Panc1 (cell line): ENCODE measurements around the gene LTBP3. TPM values are rescaled to one million over a fixed set of nuclear protein-coding genes. Genes with fewer than 3 reads are reported as not detected.

Experiments used
- ATAC-seq: fragments of 200-7000 bp; cut with Tn5 transposase; 2 replicates; pipeline ENCODE4 v1.9.1; 2020; ENCODE audit warnings: mild to moderate bottlenecking, moderate library complexity
- BruUV-seq: library from RNA; stranded (reverse); fragments of 400-500 nt; replicated peaks from 2 replicates; lab custom pipeline; 2021; lab: Mats Ljungman, UMichigan
- CTCF ChIA-PET: fragments of 300-600 bp; sonication (Branson Sonifier 250); formaldehyde crosslinking; loops from one replicate; lab custom pipeline; 2022; ENCODE audit warnings: antibody characterized with exemption; lab: Charles Lee
- POLR2A ChIA-PET: fragments of 300-600 bp; sonication (Branson Sonifier 250); formaldehyde crosslinking; loops from one replicate; lab custom pipeline; 2022; ENCODE audit warnings: antibody characterized with exemption; lab: Charles Lee
- DNase-seq: peaks from one replicate; pipeline ENCODE4 v3.0.0-alpha.2; 2010; ENCODE audit warnings: low read depth, low spot score
- H3K27ac ChIP-seq: 2 replicates; pipeline ENCODE4 v1.5.1; 2011; ENCODE audit warnings: mild to moderate bottlenecking, low read length, inconsistent platforms
- H3K27me3 ChIP-seq: fragments of 200-500 bp; sonication (Bioruptor generic); 2 replicates; pipeline ENCODE4 v1.6.0; 2014; ENCODE audit warnings: low read length, inconsistent platforms; ENCODE audit not compliant: control insufficient read depth, insufficient read depth
- H3K36me3 ChIP-seq: fragments of 200-500 bp; sonication (Bioruptor generic); 2 replicates; pipeline ENCODE4 v1.5.1; 2014; ENCODE audit warnings: inconsistent platforms, mild to moderate bottlenecking, low read length, moderate library complexity; ENCODE audit not compliant: control insufficient read depth, insufficient read depth
- H3K4me1 ChIP-seq: 2 replicates; pipeline ENCODE4 v1.5.1; 2011; ENCODE audit warnings: inconsistent platforms, mild to moderate bottlenecking, low read length, moderate library complexity; ENCODE audit not compliant: control insufficient read depth, insufficient read depth
- H3K4me3 ChIP-seq, 2 experiments: 2 replicates each; pipeline ENCODE4 v1.5.1; 2011 to 2012; ENCODE audit warnings: low read depth in 2 of 2, low read length in 2 of 2, mild to moderate bottlenecking in 2 of 2, inconsistent platforms in 1 of 2, moderate library complexity in 1 of 2
- H3K9me3 ChIP-seq: fragments of 200-500 bp; sonication (Bioruptor generic); 2 replicates; pipeline ENCODE4 v1.5.1; 2014; ENCODE audit warnings: low read depth, mild to moderate bottlenecking, inconsistent platforms, low read length, moderate library complexity; ENCODE audit not compliant: control insufficient read depth, insufficient read depth
- POLR2AphosphoS5 ChIP-seq: IDR thresholded peaks from 2 replicates; pipeline ENCODE4 v1.6.1; 2012; ENCODE audit warnings: mild to moderate bottlenecking, low read depth, low read length, moderate library complexity
- REST ChIP-seq, 2 experiments: IDR thresholded peaks; 2 replicates each; pipeline ENCODE4 v1.6.1; 2011 to 2012; ENCODE audit warnings: low read depth in 2 of 2, control low read depth in 1 of 2, low read length in 1 of 2, mild to moderate bottlenecking in 1 of 2, moderate library complexity in 1 of 2; ENCODE audit not compliant: insufficient read depth in 1 of 2
- SIN3A ChIP-seq: IDR thresholded peaks from 2 replicates; pipeline ENCODE4 v1.6.1; 2012; ENCODE audit warnings: low read depth, mild to moderate bottlenecking, low read length, moderate library complexity, borderline replicate concordance; ENCODE audit not compliant: insufficient read depth
- TCF7L2 ChIP-seq: IDR thresholded peaks from 2 replicates; pipeline ENCODE4 v1.6.1; 2011; ENCODE audit warnings: mild to moderate bottlenecking, low read depth, low read length, inconsistent platforms
- in situ Hi-C: cut with HindIII; loops from 2 replicates; pipeline ENCODE4 v1.10.0; 2016; ENCODE audit warnings: low sequenced_read_pairs, low pct_unique_long_range_greater_than_20kb
- intact Hi-C: fragments of 100-400 bp; cut with micrococcal nuclease; formaldehyde crosslinking; loops from one replicate; pipeline ENCODE4 v1.10.0; 2022; ENCODE audit not compliant: unreplicated experiment
- total RNA-seq: library from RNA; stranded (reverse); gene quantifications from one replicate; pipeline ENCODE4 v1.2.1, GENCODE V29; 2021; ENCODE audit not compliant: unreplicated experiment
- TF ChIP-seq, protein P1 (sequence below): fragments of 450-650 bp; IDR thresholded peaks from 2 replicates; pipeline ENCODE4 v1.5.1; 2017; ENCODE audit warnings: mild to moderate bottlenecking

LTBP3 gene
- total RNA-seq, 1 experiment from 2014 or later, result 133 TPM

GRCh38 chr11:65573391-65574079, 15.4 kb upstream of the LTBP3 start:
- peak overlapping the region; percentile 82 to 93 for H3K4me3 ChIP-seq
- intact Hi-C loops (no loop called here), in situ Hi-C loops (no loop called here)
- H3K36me3 ChIP-seq, result no peaks in the 10 kb centered on the region; the same call in 1 of the 2 replicates
- ChIA-PET POLR2A (interaction anchor here (1.5 kb wide), 1 partner anchor 75 kb away, joined by 6 read pairs; the partner anchor contains the start of gene MALAT1), CTCF (interaction anchor here (1.5 to 2.6 kb wide), 2 partner anchors 21 to 157 kb away, joined by 3 to 9 read pairs; partner anchors contain the start of gene KCNK7)
- no peak for ATAC-seq
- peak overlapping the region; percentile 83 for H3K27ac ChIP-seq
- no TSS peak for BruUV-seq
- peak in 1 of 2 experiments; percentile 32; a peak in 1 of 4 replicates for TF ChIP-seq REST (IDR thresholded peaks at IDR 0.05; ENCODE audit: insufficient read depth in 1 of 2, low read depth in 2 of 2, low read length in 1 of 2)
- TF ChIP-seq SIN3A, result no peak
- TF ChIP-seq POLR2AphosphoS5, result no peak
- TF ChIP-seq, protein P1, sequence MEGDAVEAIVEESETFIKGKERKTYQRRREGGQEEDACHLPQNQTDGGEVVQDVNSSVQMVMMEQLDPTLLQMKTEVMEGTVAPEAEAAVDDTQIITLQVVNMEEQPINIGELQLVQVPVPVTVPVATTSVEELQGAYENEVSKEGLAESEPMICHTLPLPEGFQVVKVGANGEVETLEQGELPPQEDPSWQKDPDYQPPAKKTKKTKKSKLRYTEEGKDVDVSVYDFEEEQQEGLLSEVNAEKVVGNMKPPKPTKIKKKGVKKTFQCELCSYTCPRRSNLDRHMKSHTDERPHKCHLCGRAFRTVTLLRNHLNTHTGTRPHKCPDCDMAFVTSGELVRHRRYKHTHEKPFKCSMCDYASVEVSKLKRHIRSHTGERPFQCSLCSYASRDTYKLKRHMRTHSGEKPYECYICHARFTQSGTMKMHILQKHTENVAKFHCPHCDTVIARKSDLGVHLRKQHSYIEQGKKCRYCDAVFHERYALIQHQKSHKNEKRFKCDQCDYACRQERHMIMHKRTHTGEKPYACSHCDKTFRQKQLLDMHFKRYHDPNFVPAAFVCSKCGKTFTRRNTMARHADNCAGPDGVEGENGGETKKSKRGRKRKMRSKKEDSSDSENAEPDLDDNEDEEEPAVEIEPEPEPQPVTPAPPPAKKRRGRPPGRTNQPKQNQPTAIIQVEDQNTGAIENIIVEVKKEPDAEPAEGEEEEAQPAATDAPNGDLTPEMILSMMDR, result no peak; the same call in 1 of the 2 replicates
- TF ChIP-seq TCF7L2, result no peak
- peaks cover 49% of the 10 kb centered on the region for H3K4me1 ChIP-seq
- no peaks in the 10 kb centered on the region for H3K27me3 ChIP-seq
- no peaks in the 10 kb centered on the region for H3K9me3 ChIP-seq
- no peak for DNase-seq

GRCh38 chr11:65572356-65573051, 14.3 kb upstream of the LTBP3 start, which contains the start of gene FAM89B:
TSS of gene FAM89B (plus strand) at chr11:65572538. CDS start at chr11:65572670, 132 bp downstream.
- CTCF ChIA-PET, result interaction anchor here (0.6 to 2.6 kb wide), 9 partner anchors 11 to 156 kb away, joined by 3 to 9 read pairs (median 3); partner anchors contain the start of genes KCNK7 and PCNX3
- in situ Hi-C loops (no loop called here), intact Hi-C loops (loop anchor here (1.0 kb wide), 1 partner anchor 31 kb away; no protein-coding TSS in a partner anchor)
- H3K9me3 ChIP-seq, result no peaks in the 10 kb centered on the region
- H3K27me3 ChIP-seq, result no peaks in the 10 kb centered on the region
- peaks cover 39% of the 10 kb centered on the region for H3K4me1 ChIP-seq
- POLR2A ChIA-PET, result interaction anchor here (0.6 to 1.5 kb wide), 2 partner anchors 9 to 74 kb away, joined by 6 to 7 read pairs; partner anchors contain the start of gene MALAT1
- peak within 1 kb of the TSS; percentile 82 to 93 for H3K4me3 ChIP-seq
- DNase-seq (no peak), ATAC-seq (peak; percentile 33)
- TF ChIP-seq REST (IDR thresholded peaks at IDR 0.05; ENCODE audit: insufficient read depth in 1 of 2, low read depth in 2 of 2, low read length in 1 of 2) (no peak), TCF7L2 (peak; percentile 76), POLR2AphosphoS5 (peak; percentile 67), SIN3A (peak; percentile 62; the same call in 1 of the 2 replicates)
- TF ChIP-seq, protein P1, result no peak
- BruUV-seq, result no TSS peak
- H3K36me3 ChIP-seq, result no peaks in the 10 kb centered on the region; the same call in 1 of the 2 replicates
- peak within 1 kb of the TSS; percentile 88 for H3K27ac ChIP-seq
